Duodenal mucosa (tissue), 2 donors: Measurements from ENCODE around the gene NUP214.

Experiments
- H3K27ac ChIP-seq: one replicate; pipeline ENCODE4 v1.7.0; 2013; ENCODE audit warnings: low read depth, low read length
- H3K27me3 ChIP-seq, 2 donors: one replicate each; pipeline ENCODE4 v1.7.0; 2013; ENCODE audit warnings: low read length in 2 of 2, control low read depth in 1 of 2; ENCODE audit not compliant: insufficient read depth in 2 of 2, control insufficient read depth in 1 of 2
- H3K36me3 ChIP-seq, 2 donors: one replicate each; pipeline ENCODE4 v1.7.0; 2013; ENCODE audit warnings: low read length in 2 of 2, control low read depth in 1 of 2; ENCODE audit not compliant: insufficient read depth in 2 of 2, control insufficient read depth in 1 of 2
- H3K4me1 ChIP-seq, 2 donors: one replicate each; pipeline ENCODE4 v1.7.0; 2013; ENCODE audit warnings: low read length in 2 of 2, control low read depth in 1 of 2; ENCODE audit not compliant: insufficient read depth in 2 of 2, control insufficient read depth in 1 of 2
- H3K4me3 ChIP-seq, 2 donors: one replicate each; pipeline ENCODE4 v1.7.0; 2013; ENCODE audit warnings: low read length in 2 of 2, low read depth in 1 of 2
- H3K9ac ChIP-seq, 2 donors: one replicate each; pipeline ENCODE4 v1.7.0; 2013; ENCODE audit warnings: low read length in 2 of 2, low read depth in 1 of 2
- H3K9me3 ChIP-seq, 2 donors: one replicate each; pipeline ENCODE4 v1.7.0; 2013; ENCODE audit warnings: low read length in 2 of 2, control low read depth in 1 of 2; ENCODE audit not compliant: control insufficient read depth in 1 of 2

The NUP214 gene

GRCh38 chr9:131138676-131139075 is 13.3 kb downstream of the NUP214 start:
- Histone ChIP-seq H3K27ac (no peak overlapping the region), H3K27me3 (no peaks in the 10 kb centered on the region), H3K4me3 (no peak overlapping the region), H3K36me3 (peaks cover 47 to 94% of the 10 kb centered on the region in 2 donors), H3K4me1 (no peaks in the 10 kb centered on the region), H3K9me3 (no peaks in the 10 kb centered on the region), H3K9ac (no peak overlapping the region)

GRCh38 chr9:131140112-131140511 is 14.7 kb downstream of the NUP214 start:
- Histone ChIP-seq H3K27me3 (no peaks in the 10 kb centered on the region), H3K9ac (no peak overlapping the region), H3K9me3 (no peaks in the 10 kb centered on the region), H3K27ac (no peak overlapping the region), H3K4me3 (no peak overlapping the region), H3K36me3 (peaks cover 50 to 94% of the 10 kb centered on the region in 2 donors), H3K4me1 (no peaks in the 10 kb centered on the region)

GRCh38 chr9:131140550-131140949 is 15.2 kb downstream of the NUP214 start:
- Histone ChIP-seq H3K27ac (no peak overlapping the region), H3K9ac (no peak overlapping the region), H3K4me3 (no peak overlapping the region), H3K9me3 (no peaks in the 10 kb centered on the region), H3K36me3 (peaks cover 55 to 94% of the 10 kb centered on the region in 2 donors), H3K4me1 (no peaks in the 10 kb centered on the region), H3K27me3 (no peaks in the 10 kb centered on the region)

GRCh38 chr9:131142160-131142559 is 16.8 kb downstream of the NUP214 start:
- Histone ChIP-seq H3K4me1 (no peaks in the 10 kb centered on the region), H3K27me3 (no peaks in the 10 kb centered on the region), H3K36me3 (peaks cover 44 to 94% of the 10 kb centered on the region in 2 donors), H3K27ac (no peak overlapping the region), H3K9me3 (no peaks in the 10 kb centered on the region), H3K9ac (no peak overlapping the region), H3K4me3 (no peak overlapping the region)

- H3K9me3 ChIP-seq, result no peaks in the 10 kb centered on the region
- H3K36me3 ChIP-seq, result peaks cover 50 to 93% of the 10 kb centered on the region in 2 donors
- no peak overlapping the region for H3K27ac ChIP-seq
- H3K4me1 ChIP-seq, result no peaks in the 10 kb centered on the region
- no peak overlapping the region for H3K4me3 ChIP-seq
- H3K9ac ChIP-seq, result no peak overlapping the region
- H3K27me3 ChIP-seq, result no peaks in the 10 kb centered on the region
Measured at GRCh38 chr9:131144201-131144600, 18.8 kb downstream of the NUP214 start.

GRCh38 chr9:131145245-131145644 is 19.9 kb downstream of the NUP214 start:
- H3K9me3 ChIP-seq, result no peaks in the 10 kb centered on the region

GRCh38 chr9:131146186-131146585 is 20.8 kb downstream of the NUP214 start:
- H3K4me1 ChIP-seq, result no peaks in the 10 kb centered on the region
- no peak overlapping the region for H3K9ac ChIP-seq
- peaks cover 52 to 93% of the 10 kb centered on the region in 2 donors for H3K36me3 ChIP-seq
- no peaks in the 10 kb centered on the region for H3K27me3 ChIP-seq
- no peak overlapping the region for H3K4me3 ChIP-seq
- no peaks in the 10 kb centered on the region for H3K9me3 ChIP-seq
- H3K27ac ChIP-seq, result no peak overlapping the region

More at GRCh38 chr9:131145245-131145644, 19.9 kb downstream of the NUP214 start:
- Histone ChIP-seq H3K4me3 (no peak overlapping the region), H3K27me3 (no peaks in the 10 kb centered on the region), H3K4me1 (no peaks in the 10 kb centered on the region), H3K36me3 (peaks cover 50 to 93% of the 10 kb centered on the region in 2 donors), H3K27ac (no peak overlapping the region), H3K9ac (no peak overlapping the region)

GRCh38 chr9:131148276-131148675 is 22.9 kb downstream of the NUP214 start:
- no peak overlapping the region for H3K27ac ChIP-seq

GRCh38 chr9:131148966-131149687 is 23.7 kb downstream of the NUP214 start:
- Histone ChIP-seq H3K4me1 (no peaks in the 10 kb centered on the region), H3K4me3 (no peak overlapping the region), H3K27ac (no peak overlapping the region), H3K27me3 (no peaks in the 10 kb centered on the region), H3K9ac (no peak overlapping the region), H3K9me3 (no peaks in the 10 kb centered on the region), H3K36me3 (peaks cover 50 to 96% of the 10 kb centered on the region in 2 donors)

More at GRCh38 chr9:131148276-131148675, 22.9 kb downstream of the NUP214 start:
- H3K4me1 ChIP-seq, result no peaks in the 10 kb centered on the region
- no peak overlapping the region for H3K9ac ChIP-seq
- no peaks in the 10 kb centered on the region for H3K27me3 ChIP-seq
- no peak overlapping the region for H3K4me3 ChIP-seq
- H3K36me3 ChIP-seq, result peaks cover 51 to 93% of the 10 kb centered on the region in 2 donors
- no peaks in the 10 kb centered on the region for H3K9me3 ChIP-seq

GRCh38 chr9:131149688-131150053 is 24.3 kb downstream of the NUP214 start:
- Histone ChIP-seq H3K27ac (no peak overlapping the region), H3K4me1 (no peaks in the 10 kb centered on the region), H3K27me3 (no peaks in the 10 kb centered on the region), H3K4me3 (no peak overlapping the region), H3K9ac (no peak overlapping the region), H3K9me3 (no peaks in the 10 kb centered on the region), H3K36me3 (peaks cover 48 to 96% of the 10 kb centered on the region in 2 donors)
